Activated T-helper 1 cell treated with anti-CD3 and anti-CD28 coated beads, Interleukin-12 subunit alpha, Interleukin-12 subunit beta, Interleukin-2, Interleukin-4 antibody, amounts not matched to agents 30 ng/mL and 10 ng/mL and 1 ng/mL, durations not matched to agents 14 hours and 24 hours and 36 hours (primary cell): ENCODE results near the gene TMEM238. TPM values are rescaled to one million over a fixed set of nuclear protein-coding genes. Genes with fewer than 3 reads are reported as not detected.

Source experiments
- DNase-seq: peaks from one replicate; pipeline ENCODE4 v3.0.0; 2021; ENCODE audit warnings: low spot score
- H3K27ac Mint-ChIP-seq: one replicate; pipeline ENCODE4 v1.8.0; 2021; ENCODE audit warnings: mild to moderate bottlenecking, mixed read lengths
- H3K27me3 Mint-ChIP-seq: one replicate; pipeline ENCODE4 v1.8.0; 2022; ENCODE audit warnings: mild to moderate bottlenecking, moderate library complexity, mixed read lengths; ENCODE audit not compliant: insufficient read depth
- H3K36me3 Mint-ChIP-seq: one replicate; pipeline ENCODE4 v1.8.0; 2021; ENCODE audit warnings: low read depth, mixed read lengths
- H3K4me1 Mint-ChIP-seq: one replicate; pipeline ENCODE4 v1.8.0; 2021; ENCODE audit warnings: low read depth, mixed read lengths
- H3K4me3 Mint-ChIP-seq: one replicate; pipeline ENCODE4 v1.8.0; 2021; ENCODE audit warnings: mild to moderate bottlenecking, moderate library complexity, mixed read lengths
- H3K9me3 Mint-ChIP-seq: one replicate; pipeline ENCODE4 v1.8.0; 2021; ENCODE audit warnings: mixed read lengths
- intact Hi-C: fragments of 100-400 bp; cut with micrococcal nuclease; formaldehyde crosslinking; loops from one replicate; pipeline ENCODE4 v1.15.1; 2024
- total RNA-seq: library from RNA; stranded (reverse); gene quantifications from 2 replicates; pipeline ENCODE4 v1.2.3, GENCODE V29; 2022

Gene TMEM238
- total RNA-seq, 1 donor from 2014 or later, result 10.6 TPM

GRCh38 chr19:55392820-55393761 is 9.0 kb upstream of the TMEM238 start:
- no peaks in the 10 kb centered on the region for H3K27me3 Mint-ChIP-seq
- H3K4me3 Mint-ChIP-seq, result no peak overlapping the region
- intact Hi-C loops, result no loop called here
- peaks cover 27% of the 10 kb centered on the region for H3K4me1 Mint-ChIP-seq
- no peak overlapping the region for H3K27ac Mint-ChIP-seq
- peaks cover 29% of the 10 kb centered on the region for H3K36me3 Mint-ChIP-seq
- H3K9me3 Mint-ChIP-seq, result no peaks in the 10 kb centered on the region
- no peak for DNase-seq

GRCh38 chr19:55391702-55392615 is 7.9 kb upstream of the TMEM238 start:
- no peaks in the 10 kb centered on the region for H3K27me3 Mint-ChIP-seq
- intact Hi-C loops, result no loop called here
- peaks cover 29% of the 10 kb centered on the region for H3K4me1 Mint-ChIP-seq
- no peak for DNase-seq
- no peaks in the 10 kb centered on the region for H3K9me3 Mint-ChIP-seq
- H3K27ac Mint-ChIP-seq, result no peak overlapping the region
- no peak overlapping the region for H3K4me3 Mint-ChIP-seq
- H3K36me3 Mint-ChIP-seq, result peaks cover 38% of the 10 kb centered on the region

- H3K27me3 Mint-ChIP-seq, result no peaks in the 10 kb centered on the region
- H3K9me3 Mint-ChIP-seq, result no peaks in the 10 kb centered on the region
- H3K4me1 Mint-ChIP-seq, result peaks cover 35% of the 10 kb centered on the region
- H3K36me3 Mint-ChIP-seq, result peaks cover 46% of the 10 kb centered on the region
- H3K4me3 Mint-ChIP-seq, result no peak overlapping the region
- intact Hi-C loops, result no loop called here
- H3K27ac Mint-ChIP-seq, result no peak overlapping the region
- DNase-seq, result no peak
These were observed 7.1 kb upstream of the TMEM238 start for GRCh38 chr19:55391191-55391670.

- DNase-seq, result no peak
- intact Hi-C loops, result no loop called here
- H3K4me1 Mint-ChIP-seq, result peaks cover 35% of the 10 kb centered on the region
- no peaks in the 10 kb centered on the region for H3K9me3 Mint-ChIP-seq
- no peaks in the 10 kb centered on the region for H3K27me3 Mint-ChIP-seq
- H3K27ac Mint-ChIP-seq, result no peak overlapping the region
- H3K36me3 Mint-ChIP-seq, result peaks cover 49% of the 10 kb centered on the region
- no peak overlapping the region for H3K4me3 Mint-ChIP-seq
These were observed 6.4 kb upstream of the TMEM238 start for GRCh38 chr19:55390461-55390880.

GRCh38 chr19:55389386-55390317 is 5.6 kb upstream of the TMEM238 start:
- Mint-ChIP-seq H3K27me3 (no peaks in the 10 kb centered on the region), H3K4me1 (peaks cover 35% of the 10 kb centered on the region), H3K9me3 (no peaks in the 10 kb centered on the region), H3K27ac (peak overlapping the region; percentile 43), H3K4me3 (peak overlapping the region; percentile 47), H3K36me3 (peaks cover 49% of the 10 kb centered on the region)
- intact Hi-C loops, result no loop called here
- DNase-seq, result no peak

GRCh38 chr19:55387736-55388497 is 3.8 kb upstream of the TMEM238 start:
- peak overlapping the region; percentile 99 for H3K4me3 Mint-ChIP-seq
- DNase-seq, result no peak
- no peaks in the 10 kb centered on the region for H3K27me3 Mint-ChIP-seq
- H3K27ac Mint-ChIP-seq, result no peak overlapping the region
- peaks cover 35% of the 10 kb centered on the region for H3K4me1 Mint-ChIP-seq
- no peaks in the 10 kb centered on the region for H3K9me3 Mint-ChIP-seq
- intact Hi-C loops, result no loop called here
- H3K36me3 Mint-ChIP-seq, result peaks cover 49% of the 10 kb centered on the region

- H3K27ac Mint-ChIP-seq, result peak overlapping the region; percentile 96
- H3K4me3 Mint-ChIP-seq, result peak overlapping the region; percentile 99
- no peaks in the 10 kb centered on the region for H3K27me3 Mint-ChIP-seq
- no peaks in the 10 kb centered on the region for H3K9me3 Mint-ChIP-seq
- no peak for DNase-seq
- intact Hi-C loops, result no loop called here
- peaks cover 46% of the 10 kb centered on the region for H3K36me3 Mint-ChIP-seq
- peaks cover 45% of the 10 kb centered on the region for H3K4me1 Mint-ChIP-seq
These were observed 2.4 kb upstream of the TMEM238 start for GRCh38 chr19:55386493-55386971.

GRCh38 chr19:55385724-55386492 is 1.8 kb upstream of the TMEM238 start, which contains the start of gene RPL28:
RPL28 (plus strand) TSS chr19:55385932; CDS start chr19:55386358, 426 bp downstream.
- no peaks in the 10 kb centered on the region for H3K27me3 Mint-ChIP-seq
- H3K36me3 Mint-ChIP-seq, result peaks cover 44% of the 10 kb centered on the region
- peak within 1 kb of the TSS; percentile 99 for H3K4me3 Mint-ChIP-seq
- intact Hi-C loops, result loop anchor here (1.0 kb wide), 10 partner anchors 22 to 323 kb away; partner anchors contain the start of genes COX6B2, HSPBP1, KMT5C and PPP1R12C
- DNase-seq, result peak; percentile 99
- H3K9me3 Mint-ChIP-seq, result no peaks in the 10 kb centered on the region
- H3K4me1 Mint-ChIP-seq, result peaks cover 43% of the 10 kb centered on the region
- peak within 1 kb of the TSS; percentile 96 for H3K27ac Mint-ChIP-seq

- H3K4me3 Mint-ChIP-seq, result peak overlapping the region; percentile 99
- peak overlapping the region; percentile 96 for H3K27ac Mint-ChIP-seq
- intact Hi-C loops, result loop anchor here (1.0 kb wide), 10 partner anchors 23 to 322 kb away; partner anchors contain the start of genes COX6B2, HSPBP1, KMT5C and PPP1R12C
- DNase-seq, result peak; percentile 93
- peaks cover 36% of the 10 kb centered on the region for H3K36me3 Mint-ChIP-seq
- H3K27me3 Mint-ChIP-seq, result no peaks in the 10 kb centered on the region
- no peaks in the 10 kb centered on the region for H3K9me3 Mint-ChIP-seq
- peaks cover 39% of the 10 kb centered on the region for H3K4me1 Mint-ChIP-seq
These were observed 1.0 kb upstream of the TMEM238 start for GRCh38 chr19:55384920-55385723.
